DMS114 treated with DMSO at 0.1 percent for 48 hours (cell line): ENCODE measurements around the gene CASK.
A peak's percentile ranks its signal among the peaks of the same experiment; 100 is the strongest.

Source experiments
- DNase-seq: peaks from one replicate; lab custom pipeline; 2025; ENCODE audit not compliant: unreplicated experiment; lab: John Stamatoyannopoulos, UW

CASK gene

GRCh38 chrX:41588271-41588670 lies 335.1 kb downstream of the CASK start:
- DNase-seq = no peak

GRCh38 chrX:41580423-41581064 lies 342.8 kb downstream of the CASK start:
- DNase-seq = no peak

- no peak for DNase-seq
These were observed 359.5 kb downstream of the CASK start for GRCh38 chrX:41563876-41564275.

- DNase-seq = no peak
These were observed 362.3 kb downstream of the CASK start for GRCh38 chrX:41561045-41561444.

GRCh38 chrX:41559235-41560052 lies 363.9 kb downstream of the CASK start:
- no peak for DNase-seq

GRCh38 chrX:41558531-41558930 lies 364.8 kb downstream of the CASK start:
- DNase-seq = peak; percentile 5

GRCh38 chrX:41556958-41557357 lies 366.4 kb downstream of the CASK start:
- DNase-seq = no peak

GRCh38 chrX:41553688-41554087 lies 369.7 kb downstream of the CASK start:
- no peak for DNase-seq

- no peak for DNase-seq
These were observed 374.9 kb downstream of the CASK start for GRCh38 chrX:41548411-41548810.

- no peak for DNase-seq
These were observed 379.7 kb downstream of the CASK start for GRCh38 chrX:41543668-41544067.

- no peak for DNase-seq
These were observed 380.3 kb downstream of the CASK start for GRCh38 chrX:41543025-41543424.

GRCh38 chrX:41542536-41542935 lies 380.8 kb downstream of the CASK start:
- no peak for DNase-seq

GRCh38 chrX:41542135-41542534 lies 381.2 kb downstream of the CASK start:
- no peak for DNase-seq

GRCh38 chrX:41541386-41541785 lies 382.0 kb downstream of the CASK start:
- DNase-seq = no peak

- no peak for DNase-seq
These were observed 384.6 kb downstream of the CASK start for GRCh38 chrX:41538707-41539106.

- no peak for DNase-seq
These were observed 393.3 kb downstream of the CASK start for GRCh38 chrX:41530085-41530484.

- no peak for DNase-seq
These were observed 394.1 kb downstream of the CASK start for GRCh38 chrX:41529221-41529620.

GRCh38 chrX:41528784-41529183 lies 394.6 kb downstream of the CASK start:
- no peak for DNase-seq

- DNase-seq = no peak
These were observed 396.4 kb downstream of the CASK start for GRCh38 chrX:41526925-41527324.

GRCh38 chrX:41526271-41526670 lies 397.1 kb downstream of the CASK start:
- no peak for DNase-seq

- DNase-seq = no peak
These were observed 400.7 kb downstream of the CASK start for GRCh38 chrX:41522671-41523070.

GRCh38 chrX:41522081-41522480 lies 401.3 kb downstream of the CASK start:
- no peak for DNase-seq

- no peak for DNase-seq
These were observed 403.9 kb downstream of the CASK start for GRCh38 chrX:41519468-41519867.
